GM21515 (cell line): ENCODE results near the gene FBLN1.

ENCODE experiments used
- ATAC-seq: cut with Tn5 transposase; IDR thresholded peaks from one replicate; pipeline ENCODE4 v1.9.1; 2021; ENCODE audit not compliant: unreplicated experiment

The FBLN1 gene

GRCh38 chr22:45503050-45503815 is 550 bp downstream of the FBLN1 start:
- no peak for ATAC-seq

- ATAC-seq = no peak
Measured at GRCh38 chr22:45503816-45504372, 1.2 kb downstream of the FBLN1 start.

- ATAC-seq = no peak
Measured at GRCh38 chr22:45504373-45505341, 2.0 kb downstream of the FBLN1 start.

GRCh38 chr22:45505991-45506747 is 3.5 kb downstream of the FBLN1 start:
- no peak for ATAC-seq

GRCh38 chr22:45506816-45507360 is 4.2 kb downstream of the FBLN1 start:
- no peak for ATAC-seq

GRCh38 chr22:45507798-45508197 is 5.1 kb downstream of the FBLN1 start:
- ATAC-seq = no peak

- ATAC-seq = no peak
Measured at GRCh38 chr22:45508814-45509213, 6.1 kb downstream of the FBLN1 start.

GRCh38 chr22:45510376-45511232 is 7.9 kb downstream of the FBLN1 start:
- ATAC-seq = no peak

- ATAC-seq = no peak
Measured at GRCh38 chr22:45511847-45512261, 9.2 kb downstream of the FBLN1 start.

GRCh38 chr22:45512363-45512762 is 9.7 kb downstream of the FBLN1 start:
- no peak for ATAC-seq

- ATAC-seq = no peak
Measured at GRCh38 chr22:45515676-45516075, 13.0 kb downstream of the FBLN1 start.

GRCh38 chr22:45516163-45516562 is 13.5 kb downstream of the FBLN1 start:
- ATAC-seq = no peak

- ATAC-seq = no peak
Measured at GRCh38 chr22:45516923-45517675, 14.4 kb downstream of the FBLN1 start.

GRCh38 chr22:45518136-45518535 is 15.5 kb downstream of the FBLN1 start:
- ATAC-seq = no peak

GRCh38 chr22:45518580-45518991 is 15.9 kb downstream of the FBLN1 start:
- ATAC-seq = no peak

GRCh38 chr22:45521178-45521577 is 18.5 kb downstream of the FBLN1 start:
- ATAC-seq = no peak

GRCh38 chr22:45522462-45522861 is 19.8 kb downstream of the FBLN1 start:
- ATAC-seq = no peak

- ATAC-seq = no peak
Measured at GRCh38 chr22:45524157-45524556, 21.5 kb downstream of the FBLN1 start.

- no peak for ATAC-seq
Measured at GRCh38 chr22:45524966-45525365, 22.3 kb downstream of the FBLN1 start.
